Lower leg skin (tissue), 4 donors: ENCODE data around the gene SV2C. TPM values are rescaled to one million over a fixed set of nuclear protein-coding genes. Genes with fewer than 3 reads are reported as not detected.

Source experiments
- DNase-seq, 2 donors: peaks; one replicate each; pipeline ENCODE4 v3.0.0-alpha.2; 2019; ENCODE audit warnings: low spot score in 2 of 2
- H3K4me3 ChIP-seq: fragments of 200-600 bp; sonication (generic); 2 replicates; pipeline ENCODE4 v1.5.1; 2017; ENCODE audit warnings: mild to moderate bottlenecking, low read depth; ENCODE audit not compliant: poor library complexity, severe bottlenecking
- CTCF ChIP-seq, 3 donors: fragments of 450-650 bp; IDR thresholded peaks; one replicate each; pipeline ENCODE4 v1.5.1; 2016; ENCODE audit warnings: antibody characterized with exemption in 3 of 3, mild to moderate bottlenecking in 3 of 3, moderate library complexity in 2 of 3
- POLR2A ChIP-seq, 2 donors: fragments of 450-650 bp; IDR thresholded peaks; one replicate each; pipeline ENCODE4 v1.6.1; 2016 to 2017; ENCODE audit warnings: antibody characterized with exemption in 2 of 2, mild to moderate bottlenecking in 1 of 2, moderate library complexity in 1 of 2
- WGBS, 2 donors: methylation state at CpG; one replicate each; pipeline ENCODE4 v1.1.5; 2018; 5-methylcytosine and 5-hydroxymethylcytosine counted together
- intact Hi-C: fragments of 100-400 bp; cut with DNase I; formaldehyde crosslinking; loops from one replicate; pipeline ENCODE4 v1.15.0; 2023; ENCODE audit warnings: low total_unique reads
- total RNA-seq, 4 donors: library from RNA; depleted of rRNA; stranded (reverse); fragments of >200 nt; gene quantifications; one replicate each; pipeline ENCODE4 v1.1.0, GENCODE V29; 2016

The SV2C gene
- total RNA-seq, 4 donors from 2014 or later, result 0.04 to 0.63 (median 0.24) TPM

- no peak for DNase-seq
- intact Hi-C loops, result no loop called here
- TF ChIP-seq POLR2A (IDR thresholded peaks at IDR 0.05) (no peak), CTCF (IDR thresholded peaks at IDR 0.05) (no peak)
- no peak overlapping the region for H3K4me3 ChIP-seq
Measured at GRCh38 chr5:76277736-76278135, 194.6 kb downstream of the SV2C start.

GRCh38 chr5:76278261-76278789 lies 195.1 kb downstream of the SV2C start:
- no peak overlapping the region for H3K4me3 ChIP-seq
- no peak for DNase-seq
- WGBS, 2 donors, result 93 to 97% methylated on average over 5 of the region's 5 CpGs
- TF ChIP-seq POLR2A (IDR thresholded peaks at IDR 0.05) (no peak), CTCF (IDR thresholded peaks at IDR 0.05) (no peak)
- intact Hi-C loops, result no loop called here

- no peak overlapping the region for H3K4me3 ChIP-seq
- WGBS, 2 donors, result 92 to 96% methylated on average over 14 of the region's 14 CpGs
- intact Hi-C loops, result no loop called here
- TF ChIP-seq CTCF (IDR thresholded peaks at IDR 0.05) (no peak), POLR2A (IDR thresholded peaks at IDR 0.05) (no peak)
- DNase-seq, result no peak
Measured at GRCh38 chr5:76280494-76280893, 197.3 kb downstream of the SV2C start.

GRCh38 chr5:76283670-76284069 lies 200.5 kb downstream of the SV2C start:
- intact Hi-C loops, result no loop called here
- no peak for DNase-seq
- no peak for TF ChIP-seq POLR2A (IDR thresholded peaks at IDR 0.05)
- TF ChIP-seq CTCF (IDR thresholded peaks at IDR 0.05), result no peak
- no peak overlapping the region for H3K4me3 ChIP-seq

GRCh38 chr5:76289692-76290091 lies 206.5 kb downstream of the SV2C start:
- 90 to 93% methylated on average over 6 of the region's 6 CpGs for WGBS, 2 donors
- no peak for TF ChIP-seq CTCF (IDR thresholded peaks at IDR 0.05)
- no peak for TF ChIP-seq POLR2A (IDR thresholded peaks at IDR 0.05)
- H3K4me3 ChIP-seq, result no peak overlapping the region
- DNase-seq, result no peak
- intact Hi-C loops, result no loop called here

GRCh38 chr5:76290321-76290757 lies 207.2 kb downstream of the SV2C start:
- TF ChIP-seq CTCF (IDR thresholded peaks at IDR 0.05) (no peak), POLR2A (IDR thresholded peaks at IDR 0.05) (no peak)
- no peak overlapping the region for H3K4me3 ChIP-seq
- WGBS, 2 donors, result 55 to 65% methylated on average over 3 of the region's 3 CpGs
- no peak for DNase-seq
- intact Hi-C loops, result no loop called here
